HG02943 (cell line): ENCODE results near the gene HOXA6.

ENCODE experiments used
- ATAC-seq: cut with Tn5 transposase; IDR thresholded peaks from one replicate; pipeline ENCODE4 v1.9.1; 2021; ENCODE audit warnings: mild to moderate bottlenecking, low read depth, moderate library complexity; ENCODE audit not compliant: unreplicated experiment

The HOXA6 gene

GRCh38 chr7:27101957-27102580 lies 45.5 kb downstream of the HOXA6 start:
- ATAC-seq, result no peak

GRCh38 chr7:27101171-27101956 lies 46.2 kb downstream of the HOXA6 start:
- no peak for ATAC-seq

GRCh38 chr7:27100694-27101170 lies 46.8 kb downstream of the HOXA6 start:
- ATAC-seq, result no peak

GRCh38 chr7:27099453-27100370 lies 47.9 kb downstream of the HOXA6 start:
- no peak for ATAC-seq

- ATAC-seq, result no peak
These were observed 48.8 kb downstream of the HOXA6 start for GRCh38 chr7:27098578-27099451.

GRCh38 chr7:27097686-27098577 lies 49.6 kb downstream of the HOXA6 start:
- ATAC-seq, result no peak

GRCh38 chr7:27096768-27097514 lies 50.6 kb downstream of the HOXA6 start:
- ATAC-seq, result no peak

- peak; percentile 88 for ATAC-seq
These were observed 51.4 kb downstream of the HOXA6 start, which contains the start of gene HOXA1 for GRCh38 chr7:27095897-27096767. Gene HOXA1 (minus strand): TSS chr7:27096000. CDS start chr7:27095912, 88 bp downstream.
